ENCODE data around the gene LANCL2. TPM values are rescaled to one million over a fixed set of nuclear protein-coding genes. Genes with fewer than 3 reads are reported as not detected.

Gene LANCL2
- total RNA-seq, 4 donors from 2014 or later = 3.5 to 31.4 (median 6.7) TPM

GRCh38 chr7:55437375-55437774, 72.2 kb downstream of the LANCL2 start:
- Histone ChIP-seq H3K4me1 (no peaks in the 10 kb centered on the region), H3K9me3 (no peaks in the 10 kb centered on the region), H3K27ac (no peak overlapping the region), H3K36me3 (no peaks in the 10 kb centered on the region), H3K4me3 (no peak overlapping the region), H3K27me3 (no peaks in the 10 kb centered on the region)
- TF ChIP-seq, protein P1, sequence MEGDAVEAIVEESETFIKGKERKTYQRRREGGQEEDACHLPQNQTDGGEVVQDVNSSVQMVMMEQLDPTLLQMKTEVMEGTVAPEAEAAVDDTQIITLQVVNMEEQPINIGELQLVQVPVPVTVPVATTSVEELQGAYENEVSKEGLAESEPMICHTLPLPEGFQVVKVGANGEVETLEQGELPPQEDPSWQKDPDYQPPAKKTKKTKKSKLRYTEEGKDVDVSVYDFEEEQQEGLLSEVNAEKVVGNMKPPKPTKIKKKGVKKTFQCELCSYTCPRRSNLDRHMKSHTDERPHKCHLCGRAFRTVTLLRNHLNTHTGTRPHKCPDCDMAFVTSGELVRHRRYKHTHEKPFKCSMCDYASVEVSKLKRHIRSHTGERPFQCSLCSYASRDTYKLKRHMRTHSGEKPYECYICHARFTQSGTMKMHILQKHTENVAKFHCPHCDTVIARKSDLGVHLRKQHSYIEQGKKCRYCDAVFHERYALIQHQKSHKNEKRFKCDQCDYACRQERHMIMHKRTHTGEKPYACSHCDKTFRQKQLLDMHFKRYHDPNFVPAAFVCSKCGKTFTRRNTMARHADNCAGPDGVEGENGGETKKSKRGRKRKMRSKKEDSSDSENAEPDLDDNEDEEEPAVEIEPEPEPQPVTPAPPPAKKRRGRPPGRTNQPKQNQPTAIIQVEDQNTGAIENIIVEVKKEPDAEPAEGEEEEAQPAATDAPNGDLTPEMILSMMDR (IDR thresholded peaks at IDR 0.05) = no peak
- no peak for TF ChIP-seq POLR2A (IDR thresholded peaks at IDR 0.05)
- DNase-seq = no peak
- intact Hi-C loops (cut with DNase I; ENCODE audit: low total_unique reads) = no loop called here

DNA sequence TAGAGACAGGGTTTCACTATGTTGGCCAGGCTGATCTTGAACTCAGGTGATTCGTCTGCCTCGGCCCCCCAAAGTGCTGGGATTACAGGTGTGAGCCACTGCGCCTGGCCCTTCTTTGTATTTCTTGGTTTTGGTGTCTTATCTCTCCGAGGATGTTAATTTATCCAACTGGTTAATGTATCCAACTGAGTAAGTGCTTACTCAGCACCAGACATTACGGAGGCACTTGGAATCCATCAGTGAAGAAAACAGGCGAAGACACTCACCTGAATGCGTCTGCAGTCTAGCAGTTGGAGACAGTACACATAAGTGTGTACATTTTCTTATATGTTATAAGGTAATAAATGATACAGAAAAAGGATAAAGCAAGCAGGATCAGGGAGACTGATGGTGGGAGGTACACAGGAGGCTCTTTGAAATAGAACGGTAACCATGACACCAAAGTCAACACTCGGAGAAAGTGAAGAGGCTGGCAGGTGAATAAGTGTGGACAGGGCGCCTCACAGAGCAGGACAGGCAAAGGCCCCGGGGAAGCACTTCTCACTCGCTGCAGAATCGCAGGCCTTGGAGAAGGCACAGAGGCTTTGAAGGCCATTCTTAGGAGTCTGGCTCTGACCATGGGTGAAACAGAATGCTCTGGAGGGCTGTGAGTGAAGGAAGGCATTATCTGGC, 73.1 kb downstream of the LANCL2 start:
- Histone ChIP-seq H3K36me3 (no peaks in the 10 kb centered on the region), H3K27me3 (no peaks in the 10 kb centered on the region), H3K4me1 (no peaks in the 10 kb centered on the region), H3K4me3 (no peak overlapping the region), H3K9me3 (no peaks in the 10 kb centered on the region), H3K27ac (no peak overlapping the region)
- TF ChIP-seq, protein P1 (IDR thresholded peaks at IDR 0.05) = no peak
- no peak for TF ChIP-seq POLR2A (IDR thresholded peaks at IDR 0.05)
- no peak for DNase-seq
- intact Hi-C loops (cut with DNase I; ENCODE audit: low total_unique reads) = no loop called here

- no peak overlapping the region for H3K27ac ChIP-seq
- H3K9me3 ChIP-seq = no peaks in the 10 kb centered on the region
- TF ChIP-seq, protein P1 (IDR thresholded peaks at IDR 0.05) = no peak
- TF ChIP-seq POLR2A (IDR thresholded peaks at IDR 0.05) = no peak
- no peak for DNase-seq
- no peaks in the 10 kb centered on the region for H3K36me3 ChIP-seq
- H3K4me3 ChIP-seq = no peak overlapping the region
- intact Hi-C loops (cut with DNase I; ENCODE audit: low total_unique reads) = no loop called here
- H3K4me1 ChIP-seq = no peaks in the 10 kb centered on the region
- H3K27me3 ChIP-seq = no peaks in the 10 kb centered on the region
Observed at GRCh38 chr7:55438757-55439525, 73.8 kb downstream of the LANCL2 start.

- H3K27me3 ChIP-seq = no peaks in the 10 kb centered on the region
- H3K4me3 ChIP-seq = no peak overlapping the region
- no peaks in the 10 kb centered on the region for H3K9me3 ChIP-seq
- no peak for DNase-seq
- intact Hi-C loops (cut with DNase I; ENCODE audit: low total_unique reads) = no loop called here
- no peaks in the 10 kb centered on the region for H3K36me3 ChIP-seq
- TF ChIP-seq POLR2A (IDR thresholded peaks at IDR 0.05) = no peak
- TF ChIP-seq, protein P1 (IDR thresholded peaks at IDR 0.05) = no peak
- H3K4me1 ChIP-seq = no peaks in the 10 kb centered on the region
- no peak overlapping the region for H3K27ac ChIP-seq
Observed at GRCh38 chr7:55439627-55440026, 74.5 kb downstream of the LANCL2 start.

DNA sequence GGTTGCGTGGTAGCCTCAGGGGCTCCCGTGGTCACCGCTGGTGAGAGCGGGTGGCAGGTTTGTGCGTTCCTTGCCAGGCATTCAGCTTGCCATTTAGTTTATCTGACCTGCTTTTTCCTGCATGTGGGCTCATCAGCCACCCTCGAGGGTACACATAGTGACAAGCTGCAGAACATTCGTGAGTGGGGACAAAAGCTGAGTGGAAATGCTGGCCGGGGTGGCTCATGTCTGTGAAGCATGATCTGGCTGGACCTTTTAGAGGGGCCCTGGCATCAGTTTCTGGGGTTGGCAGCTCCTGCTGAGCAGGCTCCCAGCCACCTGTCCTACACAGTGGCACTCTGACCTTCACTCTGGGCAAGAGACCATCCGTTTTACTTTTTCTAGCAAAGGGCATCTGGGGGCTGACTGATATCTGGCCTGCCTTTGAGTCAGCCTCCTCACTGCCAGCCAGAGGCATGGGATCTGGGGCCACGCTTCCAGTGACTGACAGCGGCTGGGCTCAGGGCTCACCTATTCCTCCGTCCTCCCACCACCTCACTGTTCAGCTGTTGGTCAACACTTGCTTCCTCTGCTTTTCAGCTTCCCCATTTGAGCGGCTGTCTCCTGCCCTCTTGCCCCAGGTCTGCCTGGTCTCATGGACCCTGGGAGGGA, 75.0 kb downstream of the LANCL2 start:
- Histone ChIP-seq H3K36me3 (no peaks in the 10 kb centered on the region), H3K4me3 (no peak overlapping the region), H3K27ac (no peak overlapping the region), H3K9me3 (no peaks in the 10 kb centered on the region), H3K4me1 (no peaks in the 10 kb centered on the region), H3K27me3 (no peaks in the 10 kb centered on the region)
- intact Hi-C loops (cut with DNase I; ENCODE audit: low total_unique reads) = no loop called here
- no peak for DNase-seq
- no peak for TF ChIP-seq POLR2A (IDR thresholded peaks at IDR 0.05)
- TF ChIP-seq, protein P1 (IDR thresholded peaks at IDR 0.05) = no peak

Measured in uterus (tissue), 4 donors.